NCI-H1436 treated with DMSO at 0.1 percent for 48 hours (cell line): ENCODE results near the gene SZRD1.

Source experiments
- DNase-seq: peaks from one replicate; lab custom pipeline; 2025; lab: John Stamatoyannopoulos, UW

The SZRD1 gene

DNA sequence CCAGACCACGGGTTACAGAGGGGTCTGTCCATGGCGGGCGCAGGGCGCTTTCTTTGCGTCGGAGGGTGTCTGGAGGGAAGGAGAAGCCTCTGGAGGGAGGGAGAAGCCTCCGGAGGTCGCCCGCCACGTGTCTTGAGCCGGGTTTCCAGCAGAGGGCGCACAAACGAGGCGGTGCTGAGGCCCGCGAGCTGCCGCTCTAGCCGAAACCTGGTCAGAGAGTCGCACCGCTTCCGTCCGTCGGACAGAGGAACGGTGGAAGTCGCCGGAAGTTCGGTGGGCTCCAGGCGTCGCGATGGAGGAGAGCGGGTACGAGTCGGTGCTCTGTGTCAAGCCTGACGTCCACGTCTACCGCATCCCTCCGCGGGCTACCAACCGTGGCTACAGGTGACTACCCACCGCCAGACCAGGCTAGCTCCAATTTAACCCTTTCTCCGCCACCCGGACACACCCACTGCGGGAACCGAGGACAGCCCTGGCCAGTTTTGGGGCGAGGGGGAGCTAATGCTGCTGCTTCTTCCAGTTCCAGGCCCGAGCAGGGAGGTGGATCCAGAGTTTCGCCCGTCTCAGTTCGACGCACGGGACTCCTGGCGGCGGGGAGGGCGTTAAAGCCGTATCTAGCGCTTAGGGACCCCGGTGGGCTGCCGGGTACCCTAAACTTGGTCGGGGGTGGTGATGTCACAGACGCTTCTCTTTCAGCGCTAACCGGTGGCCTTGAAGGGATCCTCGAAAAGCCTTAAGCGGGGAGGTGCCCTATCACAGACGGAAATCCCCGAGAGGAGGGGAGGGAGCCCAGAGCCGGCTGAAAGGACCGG, 73.6 kb downstream of the SZRD1 start, which contains the start of gene NECAP2:
Gene NECAP2 (plus strand): TSS at position 255 of the 812 bp plus-strand sequence. CDS start 38 bp downstream, at position 293.
- peak; percentile 59 for DNase-seq

DNA sequence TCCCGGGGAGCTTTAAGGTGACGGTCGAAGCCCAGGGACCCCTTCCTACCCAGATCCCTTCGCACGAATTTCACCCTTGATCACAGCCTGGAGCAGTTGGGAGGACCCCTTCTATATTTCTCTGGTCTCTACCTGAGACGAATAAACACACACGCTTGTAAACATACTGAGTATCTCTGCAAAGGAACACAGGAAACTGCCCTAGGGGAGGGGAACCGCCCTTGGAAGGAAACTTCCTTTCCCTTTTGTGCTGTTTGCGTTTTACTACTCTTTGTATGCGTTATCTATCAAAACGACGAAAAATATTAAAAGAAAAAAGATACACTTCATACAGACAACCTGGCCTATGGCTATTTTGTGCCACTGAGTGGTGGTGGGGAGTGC, 74.2 kb downstream of the SZRD1 start:
- DNase-seq = no peak

DNA sequence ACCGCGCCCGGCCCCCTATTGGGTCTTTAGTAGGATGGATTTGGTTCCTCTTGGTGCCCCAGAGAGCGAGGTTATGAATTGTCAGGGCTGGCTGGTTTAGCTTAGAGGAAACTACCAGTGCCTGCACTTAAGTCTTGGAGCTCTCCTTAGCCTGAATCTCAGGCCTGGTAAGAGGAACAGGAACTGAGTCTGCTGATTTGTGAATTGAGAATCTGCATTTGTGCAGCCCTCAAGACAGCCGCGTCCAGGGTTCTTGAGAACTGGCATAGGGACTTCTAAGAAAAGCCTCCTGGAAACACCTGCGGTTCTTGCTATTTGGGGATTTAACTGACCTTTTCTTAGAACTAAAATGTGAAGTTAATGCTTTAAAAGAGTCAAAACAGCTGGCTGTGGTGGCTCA, 75.2 kb downstream of the SZRD1 start:
- no peak for DNase-seq

DNA sequence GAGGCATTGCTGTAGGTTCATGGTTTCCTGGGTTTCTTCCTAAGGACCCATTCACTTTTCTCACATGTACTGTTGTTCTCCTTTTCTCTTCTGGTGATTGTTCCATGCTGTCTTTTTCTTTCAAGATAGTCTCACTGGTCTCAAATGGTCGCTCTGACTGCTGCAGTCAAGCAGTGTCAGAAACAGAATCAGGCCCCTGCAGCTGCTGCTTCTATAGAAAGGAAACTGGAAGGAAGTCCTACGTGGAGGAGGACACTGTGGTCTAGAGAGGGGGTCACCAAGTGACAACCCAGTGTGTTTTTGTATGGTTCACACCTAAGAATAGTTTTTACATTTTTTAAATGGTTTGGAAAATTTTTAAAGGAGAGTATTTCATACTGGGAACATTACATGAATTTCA, 75.9 kb downstream of the SZRD1 start:
- DNase-seq = no peak

DNA sequence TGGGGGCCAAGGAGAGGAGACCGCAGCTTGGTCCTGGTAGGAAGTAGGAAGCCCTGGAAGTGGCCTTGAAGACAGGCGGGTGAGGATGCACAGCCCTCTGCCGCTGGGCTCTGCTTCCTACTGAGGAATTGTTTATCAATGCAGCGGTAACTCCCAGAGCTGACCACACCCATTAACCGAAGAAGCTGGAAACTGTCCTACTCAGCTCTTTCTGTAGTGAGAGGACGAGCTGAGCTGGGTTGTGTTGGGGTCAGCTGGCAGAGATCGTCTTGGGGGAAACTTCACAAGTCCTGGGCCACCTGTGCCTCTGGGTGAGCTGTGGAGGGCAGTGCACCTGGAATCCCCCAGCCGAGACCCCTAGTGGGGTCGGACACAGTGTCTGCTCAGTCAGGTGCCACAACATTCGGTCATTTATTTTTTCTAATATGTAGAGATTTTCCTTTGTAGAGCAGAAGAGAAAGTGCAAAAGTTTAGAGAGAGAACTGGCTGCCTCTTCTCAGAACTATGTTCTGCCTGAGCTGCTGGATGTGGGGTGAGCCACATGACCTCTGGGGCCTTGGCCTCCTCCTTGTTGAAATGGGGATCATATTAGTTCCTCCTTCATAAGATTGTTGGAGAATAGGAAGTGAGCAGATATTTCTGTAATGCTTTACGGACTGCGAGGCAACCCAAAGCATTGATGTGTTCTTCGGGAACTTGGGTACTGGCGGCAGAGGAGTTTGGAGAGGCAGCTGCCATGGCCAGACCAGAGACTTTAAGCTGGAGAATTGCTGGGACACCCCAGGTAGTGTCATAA, 77.1 kb downstream of the SZRD1 start:
- DNase-seq = no peak

DNA sequence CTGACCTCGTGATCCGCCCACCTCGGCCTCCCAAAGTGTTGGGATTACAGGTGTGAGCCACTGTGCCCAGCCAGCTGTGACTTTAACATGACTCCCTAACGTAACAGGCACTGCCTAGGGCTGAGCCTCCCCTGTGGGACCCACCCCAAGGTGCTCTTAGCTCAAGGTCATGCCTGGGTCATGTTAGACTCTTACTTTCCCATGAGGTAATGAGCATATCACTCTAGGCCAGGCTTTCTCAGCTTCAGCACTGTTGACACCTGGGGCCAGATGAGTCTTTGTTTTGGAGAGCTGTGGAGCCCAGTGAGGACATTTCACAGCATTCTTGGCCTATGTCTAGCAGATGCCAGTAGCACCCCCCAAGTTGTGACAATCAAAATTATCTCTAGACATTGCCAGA, 78.0 kb downstream of the SZRD1 start:
- no peak for DNase-seq

DNA sequence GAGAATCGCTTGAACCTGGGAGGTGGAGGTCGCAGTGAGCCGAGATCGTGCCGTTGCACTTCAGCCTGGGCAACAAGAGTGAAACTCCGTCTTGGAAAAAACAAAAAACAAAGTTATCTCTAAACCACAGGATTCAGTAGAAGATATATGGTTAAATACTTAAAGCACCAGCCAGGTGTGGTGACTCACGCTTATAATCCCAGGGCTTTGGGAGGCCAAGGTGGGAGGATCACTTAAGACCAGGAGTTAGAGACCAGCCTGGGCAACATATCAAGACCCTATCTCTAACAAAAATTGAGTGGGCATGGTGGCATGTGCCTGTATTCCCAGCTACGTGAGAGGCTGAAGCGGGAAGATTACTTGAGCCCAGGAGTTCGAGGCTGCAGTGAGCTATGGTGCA, 79.1 kb downstream of the SZRD1 start:
- no peak for DNase-seq

DNA sequence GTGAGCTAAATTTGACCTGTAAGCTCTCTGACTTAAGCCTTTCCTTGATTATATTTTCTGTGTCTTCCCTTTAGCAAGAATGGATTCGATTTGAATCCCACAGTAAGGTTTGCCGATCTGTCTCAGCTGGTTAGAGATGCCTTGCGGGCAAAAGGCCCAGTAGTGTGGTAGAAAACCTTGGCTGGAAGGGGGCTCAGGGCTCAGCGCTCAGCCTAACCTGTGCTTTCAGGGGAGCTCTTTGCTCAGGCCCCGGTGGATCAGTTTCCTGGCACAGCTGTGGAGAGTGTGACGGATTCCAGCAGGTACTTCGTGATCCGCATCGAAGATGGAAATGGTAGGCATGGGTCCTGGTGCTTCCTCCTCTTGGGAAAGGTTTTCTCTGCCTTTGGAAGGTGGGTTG, 80.6 kb downstream of the SZRD1 start:
- DNase-seq = no peak
